GM18502 (cell line): Measurements from ENCODE around the gene FOXB1.

ENCODE experiments used
- ATAC-seq: cut with Tn5 transposase; IDR thresholded peaks from one replicate; pipeline ENCODE4 v1.9.1; 2021; ENCODE audit warnings: mild to moderate bottlenecking; ENCODE audit not compliant: unreplicated experiment, poor library complexity

Gene FOXB1

DNA sequence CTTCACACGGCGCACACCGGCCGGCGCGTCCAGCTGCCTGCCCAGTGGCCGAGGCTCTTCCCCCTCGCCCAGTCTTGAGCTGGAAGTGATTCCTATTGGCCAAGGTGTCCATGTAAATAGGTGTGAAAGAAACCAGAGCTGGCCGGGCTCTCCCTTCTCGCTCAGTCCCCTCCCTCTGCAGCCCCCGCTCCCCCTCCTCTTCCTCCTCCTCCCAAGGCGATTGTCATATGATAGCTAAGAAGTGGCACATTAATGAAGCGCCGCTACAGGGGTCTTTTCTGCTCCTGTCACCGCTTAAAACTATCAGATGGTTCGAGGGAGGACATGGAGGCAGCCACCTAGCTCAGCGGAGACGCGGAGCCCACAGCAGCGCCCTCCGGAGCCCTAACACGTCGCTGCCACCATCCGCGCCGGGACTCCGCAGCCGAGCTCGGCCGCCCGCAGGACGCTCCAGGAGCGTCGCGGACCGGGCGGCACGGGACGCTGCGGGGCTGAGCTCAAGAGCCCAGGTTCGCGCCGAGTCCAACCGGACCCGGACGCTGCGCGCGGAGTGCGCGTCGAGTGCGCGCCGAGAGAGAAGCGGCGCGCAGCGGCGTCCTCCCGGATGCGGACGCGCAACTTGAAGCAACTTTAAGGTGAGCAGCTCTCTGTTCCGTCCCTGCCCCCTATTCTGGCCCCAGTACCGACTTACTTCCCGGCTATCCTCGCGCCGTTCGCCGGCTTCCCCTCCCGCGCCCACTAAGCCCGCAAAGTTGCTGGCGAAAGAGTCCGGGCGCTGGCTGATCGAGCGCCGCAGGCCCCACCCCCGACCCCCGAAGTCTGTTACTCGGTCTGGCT is at the start of gene FOXB1:
Gene FOXB1, plus strand, starts transcription at position 303 of the 837 bp plus-strand sequence. CDS start 653 bp downstream, outside the sequence.
- no peak for ATAC-seq

GRCh38 chr15:59958288-59958687 is 45.8 kb upstream of the FOXB1 start:
- no peak for ATAC-seq

DNA sequence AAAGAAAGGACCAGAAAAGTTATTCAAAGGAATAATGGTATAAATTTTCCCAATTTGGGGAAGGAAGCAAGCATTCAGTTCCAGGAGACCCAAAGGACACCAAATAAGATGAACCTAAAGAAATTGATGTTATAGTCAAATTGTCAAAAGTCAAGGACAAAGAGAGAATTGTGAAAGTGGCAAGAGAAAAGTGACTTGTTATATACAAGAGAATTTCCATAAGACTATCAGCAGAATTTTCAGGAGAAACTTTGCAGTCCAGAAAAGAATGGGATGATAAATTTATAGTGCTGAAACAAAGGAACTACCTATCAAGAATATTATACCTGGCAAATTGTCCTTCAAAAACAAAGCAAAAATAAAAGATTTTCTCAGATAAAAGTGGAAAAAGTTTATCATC is 43.8 kb upstream of the FOXB1 start:
- ATAC-seq, result no peak

- no peak for ATAC-seq
Observed at GRCh38 chr15:59963322-59963721, 40.8 kb upstream of the FOXB1 start.

- ATAC-seq, result no peak
Observed at GRCh38 chr15:59963925-59964324, 40.2 kb upstream of the FOXB1 start.

- no peak for ATAC-seq
Observed at GRCh38 chr15:59965741-59966140, 38.4 kb upstream of the FOXB1 start.

DNA sequence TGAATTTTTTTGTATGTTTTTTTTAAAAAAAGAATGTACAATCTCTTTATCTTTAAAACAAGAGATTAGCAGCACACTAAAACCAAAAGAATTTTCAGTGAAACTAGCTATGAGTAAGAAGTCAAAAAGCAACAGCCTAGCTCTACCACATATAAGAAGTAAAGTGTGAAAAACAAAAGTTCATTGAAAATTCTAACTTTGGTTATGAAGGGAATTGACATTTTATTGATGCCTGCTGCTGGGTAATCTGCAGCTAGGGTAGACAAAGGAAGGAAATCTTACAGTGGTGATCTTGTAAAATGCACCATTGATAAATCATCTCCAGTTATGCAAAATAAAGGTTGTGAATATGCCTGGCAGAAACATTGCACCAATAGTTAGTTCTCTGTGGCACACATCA is 37.8 kb upstream of the FOXB1 start:
- ATAC-seq, result no peak

DNA sequence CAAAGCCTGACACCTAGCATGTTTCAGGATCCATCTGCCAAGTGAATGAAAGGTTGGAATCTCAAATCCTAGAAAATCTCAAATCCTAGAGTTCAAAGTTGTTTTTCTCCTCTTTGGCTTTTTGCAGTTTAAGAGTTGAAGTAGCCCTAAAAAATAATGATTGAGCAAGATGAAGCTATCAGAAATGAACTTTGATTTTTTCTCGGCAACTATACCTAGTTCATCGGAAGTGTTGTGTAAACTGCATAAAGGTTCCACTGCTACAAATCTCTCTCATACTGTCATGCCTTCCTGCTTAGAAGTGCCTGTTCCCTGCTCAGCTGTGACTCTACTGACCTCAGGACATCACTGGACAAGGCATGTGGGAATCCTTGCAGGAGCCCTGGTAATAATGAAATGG is 35.8 kb upstream of the FOXB1 start:
- no peak for ATAC-seq

- no peak for ATAC-seq
Observed at GRCh38 chr15:59972241-59972640, 31.9 kb upstream of the FOXB1 start.

DNA sequence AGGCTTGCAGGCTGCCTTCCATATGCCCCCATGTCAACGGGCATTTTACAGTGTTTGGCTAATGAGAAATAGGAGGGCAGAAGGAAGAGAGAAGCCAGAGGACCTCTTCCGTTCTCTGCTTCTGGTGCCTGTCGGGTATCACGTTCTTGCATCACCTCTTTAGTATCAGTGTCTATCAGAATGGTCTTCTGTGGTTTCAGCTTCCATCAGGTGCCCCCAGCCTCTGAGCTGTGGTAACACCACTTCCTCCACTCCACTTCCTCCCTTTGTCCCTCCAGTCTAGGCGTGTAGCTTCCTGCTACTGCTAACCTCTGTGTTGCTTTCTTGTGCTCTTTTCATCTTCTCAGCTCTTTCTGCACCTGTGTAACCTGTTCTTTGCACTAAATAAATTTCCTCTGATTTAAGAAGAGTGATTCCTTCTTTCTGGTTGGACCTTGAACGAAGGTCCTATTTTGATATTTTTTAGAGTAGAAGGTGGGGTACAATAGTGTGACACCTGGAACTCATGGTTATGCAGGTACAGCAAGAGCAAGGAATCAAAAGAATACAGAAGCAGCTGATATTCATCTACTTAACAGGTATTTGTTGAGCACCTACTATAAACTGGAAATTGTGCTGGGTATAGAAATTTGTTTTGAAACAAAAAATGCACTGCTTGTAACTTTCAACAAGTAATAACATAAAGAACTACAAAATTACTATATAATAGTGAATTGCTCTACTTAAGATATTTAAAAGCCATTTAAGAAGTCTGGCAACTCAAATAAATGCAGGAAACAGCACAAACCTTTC is 27.4 kb upstream of the FOXB1 start:
- ATAC-seq, result no peak

GRCh38 chr15:59991834-59992233 is 12.3 kb upstream of the FOXB1 start:
- ATAC-seq, result no peak

GRCh38 chr15:59993041-59993750 is 10.9 kb upstream of the FOXB1 start:
- ATAC-seq, result no peak

- no peak for ATAC-seq
Observed at GRCh38 chr15:59993950-59994401, 10.1 kb upstream of the FOXB1 start.

GRCh38 chr15:59994526-59994887 is 9.6 kb upstream of the FOXB1 start:
- no peak for ATAC-seq

DNA sequence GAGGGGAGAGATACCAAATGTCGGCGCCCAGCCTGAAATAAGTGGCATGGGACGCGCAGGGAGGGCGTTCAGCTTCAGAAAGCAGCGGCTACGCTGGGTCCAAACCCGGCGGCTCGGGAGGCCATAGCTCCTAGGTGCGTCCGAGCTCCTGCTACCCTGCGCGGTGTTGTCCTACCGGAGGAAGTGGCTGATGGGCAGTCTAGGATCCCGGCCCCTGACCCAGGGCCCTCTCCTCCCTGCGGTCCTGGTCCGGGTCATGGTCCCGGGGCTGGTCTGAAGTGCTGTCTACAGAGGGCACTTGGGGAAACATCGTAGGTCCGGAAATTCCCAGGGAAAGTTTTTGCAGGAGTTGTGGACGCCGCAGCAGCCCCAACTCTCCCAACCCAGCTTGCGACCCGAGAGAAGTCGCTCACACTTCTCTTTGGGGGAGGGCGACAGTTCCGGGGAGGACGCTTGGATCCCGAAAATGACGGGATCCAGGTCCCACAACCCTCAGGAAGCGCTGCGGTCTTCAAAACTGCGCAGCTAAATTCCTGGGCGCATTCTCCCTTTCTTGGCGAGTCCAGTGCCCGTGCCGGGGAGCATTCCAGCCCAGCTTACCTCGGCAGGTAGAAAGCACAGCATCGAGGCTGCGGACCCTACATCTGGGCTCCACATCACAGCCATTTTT is 9.1 kb upstream of the FOXB1 start:
- ATAC-seq, result no peak

DNA sequence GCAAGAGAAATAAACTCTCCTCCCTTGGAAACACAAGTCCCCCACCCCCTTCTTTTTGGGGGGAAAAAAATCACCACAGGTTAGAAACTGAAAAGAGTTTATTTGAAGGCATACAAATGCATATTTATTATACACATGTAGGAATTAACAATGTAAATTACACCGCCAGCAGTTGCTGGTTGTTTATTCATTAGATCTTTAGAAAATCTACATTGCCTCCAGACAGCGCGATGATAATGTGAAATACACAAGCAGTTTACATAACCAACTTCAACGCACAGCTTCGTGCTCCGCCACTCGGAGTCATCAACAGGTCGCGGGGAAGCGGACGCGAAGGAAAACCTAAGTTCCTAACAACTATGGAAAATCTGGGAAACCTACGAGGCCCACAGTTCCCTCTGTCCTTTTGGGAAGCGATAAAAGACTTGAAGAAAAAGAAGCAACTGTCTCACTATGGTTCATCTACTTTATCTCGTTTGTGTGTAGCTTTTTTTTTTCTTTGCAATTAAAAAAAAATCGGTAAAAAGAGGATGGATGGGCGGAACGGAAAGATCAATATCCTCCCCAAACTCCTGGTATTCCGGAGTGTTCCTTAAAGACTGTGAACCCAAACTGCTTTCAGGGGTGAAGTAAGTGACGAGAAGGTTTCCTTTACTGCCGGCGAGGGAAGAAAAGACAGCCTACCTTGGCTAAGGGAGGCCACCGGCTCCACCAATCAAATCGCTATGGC is 8.4 kb upstream of the FOXB1 start:
- no peak for ATAC-seq

DNA sequence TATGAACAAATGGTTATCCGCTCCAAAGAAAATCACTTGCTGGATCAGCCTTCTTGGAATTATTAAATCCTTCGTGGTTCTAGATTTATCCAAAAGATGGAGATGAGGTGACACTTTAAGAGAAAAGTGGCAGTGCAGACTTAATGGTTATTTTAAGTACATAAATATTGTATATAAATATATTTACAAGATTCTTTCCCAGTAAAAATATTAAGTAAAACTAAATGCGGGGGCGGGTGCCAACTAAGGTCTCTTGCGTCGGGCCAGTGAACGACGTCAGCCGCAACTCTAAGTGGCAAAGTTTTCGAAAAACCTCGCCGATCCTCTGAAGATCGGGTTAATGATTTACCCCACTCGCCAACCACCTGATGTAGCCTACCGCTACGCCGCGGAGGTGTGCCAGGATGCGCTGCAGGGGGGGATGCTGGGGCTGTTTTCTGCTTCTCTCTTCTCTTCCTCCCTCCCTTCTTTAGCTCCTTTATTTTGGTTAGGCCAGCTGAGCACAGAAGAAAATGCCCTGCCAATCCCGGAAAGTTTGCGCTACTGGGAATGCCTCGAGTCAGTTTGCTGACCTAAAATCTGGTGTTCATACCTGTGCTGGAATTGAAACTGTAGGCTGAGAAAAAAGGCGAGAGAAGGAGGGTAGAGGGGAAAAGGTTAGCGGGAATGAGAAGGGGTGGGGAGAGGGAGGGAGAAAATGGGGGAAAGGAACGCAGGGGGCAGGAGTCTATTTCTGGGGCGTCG is 7.6 kb upstream of the FOXB1 start:
- ATAC-seq, result no peak

DNA sequence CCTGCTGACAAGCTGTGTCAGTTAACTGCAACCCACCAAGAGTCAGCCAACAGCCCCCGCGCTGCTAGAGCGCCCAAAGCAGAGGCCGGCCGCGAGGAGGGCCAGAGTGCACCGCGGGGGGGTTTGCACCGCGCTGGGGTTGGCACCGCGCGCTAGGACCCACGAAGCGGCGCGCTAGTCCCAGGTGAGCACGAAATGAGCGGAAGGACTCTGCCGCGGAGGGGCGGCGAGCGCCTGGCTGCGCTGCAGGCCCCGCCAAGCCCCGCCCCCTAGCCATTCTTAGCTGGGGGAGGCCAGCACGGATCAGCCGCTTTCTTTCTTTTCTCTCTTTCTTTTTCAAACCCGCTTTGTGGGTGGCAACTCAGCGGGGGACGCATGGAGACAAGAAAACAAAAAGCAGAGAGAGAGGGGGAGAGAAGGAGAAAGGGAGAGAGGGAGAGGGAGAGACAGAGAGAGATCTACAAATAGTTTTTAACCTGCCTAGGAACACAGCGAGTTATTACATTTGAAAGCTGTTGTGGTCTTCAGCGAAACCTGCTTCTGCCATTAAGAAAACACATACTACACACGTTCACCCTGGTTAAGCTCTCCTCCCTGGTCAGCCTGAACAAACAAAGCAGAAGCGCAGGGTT is 6.9 kb upstream of the FOXB1 start:
- peak; percentile 64 for ATAC-seq
